ENCODE data around the gene CENPH.
"Not testable (repeated sequence)": the region's sequence is repeated elsewhere in the genome, so short reads cannot be mapped to it uniquely, and the experiment has no call there.

Gene CENPH

DNA sequence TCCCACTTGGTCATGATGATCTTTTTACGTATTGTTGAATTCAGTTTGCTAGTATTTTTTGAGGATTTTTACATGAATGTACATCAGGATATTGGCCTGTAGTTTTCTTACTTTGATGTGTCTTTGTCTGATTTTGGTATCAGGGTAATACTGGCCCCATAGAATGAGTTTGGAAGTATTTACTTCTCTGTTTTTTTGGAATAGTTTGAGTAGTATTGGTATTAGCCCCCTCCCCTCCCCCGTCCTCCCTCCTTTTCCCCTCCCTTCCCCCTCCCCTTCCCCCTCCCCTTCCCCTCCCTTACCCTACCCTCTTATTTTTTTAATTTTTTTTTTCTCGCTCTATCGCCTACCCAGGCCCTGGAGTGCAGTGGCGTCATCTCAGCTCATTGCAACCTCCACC lies 55.6 kb downstream of the CENPH start:
- no peak for DNase-seq (ENCODE audit: low read depth in 3 of 3, low spot score in 1 of 3)

GRCh38 chr5:69248019-69248418 lies 58.6 kb downstream of the CENPH start:
- DNase-seq (ENCODE audit: low read depth in 3 of 3, low spot score in 1 of 3): no peak

DNA sequence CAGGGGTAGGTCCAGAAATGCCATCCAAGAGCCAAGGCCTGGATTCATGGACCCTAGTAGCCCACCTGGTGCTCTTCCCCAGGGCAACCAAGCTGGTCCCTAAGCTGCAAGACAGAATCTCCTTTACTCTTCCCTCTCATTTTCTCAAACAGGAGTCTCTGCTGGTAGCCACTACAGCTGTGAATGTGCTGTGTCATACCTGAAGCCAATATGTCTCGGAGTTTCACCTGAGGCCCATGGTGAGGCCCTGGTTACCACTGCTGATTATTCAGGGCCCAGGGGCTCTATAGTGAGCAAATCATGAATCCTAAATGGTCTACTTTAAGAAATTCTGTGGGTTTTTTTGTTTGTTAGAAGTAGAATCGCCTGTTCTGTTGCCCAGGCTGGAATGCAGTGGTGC lies 61.2 kb downstream of the CENPH start:
- no peak for DNase-seq (ENCODE audit: low read depth in 3 of 3, low spot score in 1 of 3)

DNA sequence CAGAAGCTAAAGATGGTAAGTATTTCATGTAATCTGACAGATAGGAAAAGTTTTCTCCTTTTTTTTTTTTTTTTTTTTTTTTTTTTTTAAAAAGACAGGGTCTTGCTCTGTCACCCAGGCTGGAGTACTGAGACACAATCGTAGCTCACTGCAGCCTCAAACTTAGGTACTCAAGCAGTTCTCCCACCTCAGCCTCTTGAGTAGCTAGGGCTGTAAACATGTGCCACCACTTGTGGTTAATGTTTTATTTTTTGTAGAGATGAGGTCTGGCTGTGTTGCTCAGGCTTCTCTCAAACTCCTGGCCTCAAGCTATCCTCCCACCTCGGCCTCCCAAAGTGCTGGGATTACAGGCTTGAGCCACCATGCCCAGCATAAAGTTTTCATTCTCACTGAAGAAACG lies 63.1 kb downstream of the CENPH start:
- no peak for DNase-seq (ENCODE audit: low read depth in 3 of 3, low spot score in 1 of 3)

- DNase-seq (ENCODE audit: low read depth in 3 of 3, low spot score in 1 of 3): not testable (repeated sequence)
These were observed 66.6 kb downstream of the CENPH start for GRCh38 chr5:69255940-69256339.

DNA sequence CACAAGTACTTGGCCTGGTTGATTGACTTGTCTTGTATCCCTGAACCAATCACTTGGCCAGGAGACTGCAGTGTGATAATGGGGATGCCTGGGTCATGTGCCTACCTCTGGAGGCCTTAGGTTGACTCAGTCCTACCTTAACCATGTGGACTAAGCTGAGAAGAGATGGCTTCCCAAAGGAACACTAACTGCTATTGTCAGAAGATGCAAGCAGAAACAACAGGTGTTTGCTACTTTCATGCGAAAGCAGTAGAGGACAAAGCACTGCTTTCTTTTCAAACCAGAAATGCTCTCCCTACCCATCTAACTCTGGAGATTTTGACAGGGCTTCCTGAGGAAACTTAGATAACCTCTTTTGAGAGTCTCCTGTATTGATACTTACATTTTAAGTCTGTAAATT lies 68.2 kb downstream of the CENPH start:
- no peak for DNase-seq (ENCODE audit: low read depth in 3 of 3, low spot score in 1 of 3)

All from stimulated activated CD4-positive, alpha-beta T cell treated with anti-CD3 and anti-CD28 coated beads, TNF-alpha, amount 100 ng/mL, for 1 hour (primary cell).